HepG2 (cell line): ENCODE data around the gene EFNA3. TPM values are rescaled to one million over a fixed set of nuclear protein-coding genes. Genes with fewer than 3 reads are reported as not detected.
A peak's percentile ranks its signal among the peaks of the same experiment; 100 is the strongest.

Source experiments
- DRAP1 ChIP-seq: IDR thresholded peaks from 2 replicates; pipeline ENCODE4 v1.6.1; 2016; ENCODE audit warnings: missing genetic modification reagents, missing compliant biosample characterization
- FLYWCH1 ChIP-seq: sonication (generic); formaldehyde crosslinking; IDR thresholded peaks from 2 replicates; pipeline ENCODE4 v1.8.1; 2023; ENCODE audit warnings: mild to moderate bottlenecking, missing genetic modification reagents
- FOSL1 ChIP-seq: sonication (generic); formaldehyde crosslinking; IDR thresholded peaks from 2 replicates; pipeline ENCODE4 v1.9.0; 2021; ENCODE audit warnings: missing genetic modification reagents, borderline replicate concordance
- HMGXB3 ChIP-seq: sonication (generic); formaldehyde crosslinking; IDR thresholded peaks from 2 replicates; pipeline ENCODE4 v1.4.0; 2020; ENCODE audit warnings: missing genetic modification reagents, borderline replicate concordance
- HOXA7 ChIP-seq: sonication (generic); formaldehyde crosslinking; IDR thresholded peaks from 2 replicates; pipeline ENCODE4 v1.8.1; 2022; ENCODE audit warnings: mild to moderate bottlenecking, missing genetic modification reagents, moderate library complexity
- KDM1A ChIP-seq: IDR thresholded peaks from 2 replicates; pipeline ENCODE4 v1.6.1; 2016; ENCODE audit warnings: missing compliant biosample characterization
- MED8 ChIP-seq: sonication (generic); formaldehyde crosslinking; IDR thresholded peaks from 2 replicates; pipeline ENCODE4 v1.8.1; 2023; ENCODE audit warnings: mild to moderate bottlenecking, missing genetic modification reagents; ENCODE audit not compliant: insufficient replicate concordance
- MLLT10 ChIP-seq: sonication (generic); formaldehyde crosslinking; IDR thresholded peaks from 2 replicates; pipeline ENCODE4 v1.4.0; 2020; ENCODE audit warnings: missing genetic modification reagents
- MXI1 ChIP-seq: IDR thresholded peaks from 3 replicates; pipeline ENCODE4 v1.6.1; 2012; ENCODE audit warnings: low read depth, low read length, inconsistent platforms, borderline replicate concordance
- PCBP1 ChIP-seq: fragments of 200-400 bp; formaldehyde crosslinking; IDR thresholded peaks from 2 replicates; pipeline ENCODE4 v1.6.1; 2017; ENCODE audit warnings: mild to moderate bottlenecking, low read depth, low read length, borderline replicate concordance
- PHF20 ChIP-seq: sonication (generic); formaldehyde crosslinking; IDR thresholded peaks from 2 replicates; pipeline ENCODE4 v1.5.0; 2020; ENCODE audit warnings: mild to moderate bottlenecking, missing genetic modification reagents
- PPARG ChIP-seq: conservative IDR thresholded peaks from 2 replicates; pipeline ENCODE4 v1.6.1; 2016; ENCODE audit warnings: missing biosample characterization, missing genetic modification reagents
- REXO4 ChIP-seq: sonication (generic); formaldehyde crosslinking; IDR thresholded peaks from 2 replicates; pipeline ENCODE4 v1.8.0; 2022; ENCODE audit warnings: missing genetic modification reagents, mild to moderate bottlenecking, borderline replicate concordance
- SALL2 ChIP-seq: sonication (generic); formaldehyde crosslinking; IDR thresholded peaks from 2 replicates; pipeline ENCODE4 v1.8.1; 2023; ENCODE audit warnings: mild to moderate bottlenecking, missing genetic modification reagents, inconsistent platforms
- SNRNP70 ChIP-seq: fragments of 200-400 bp; formaldehyde crosslinking; IDR thresholded peaks from 2 replicates; pipeline ENCODE4 v1.6.1; 2017; ENCODE audit warnings: mild to moderate bottlenecking, low read depth, low read length, moderate library complexity
- SP140L ChIP-seq: sonication (generic); formaldehyde crosslinking; IDR thresholded peaks from 2 replicates; pipeline ENCODE4 v1.4.0; 2020; ENCODE audit warnings: missing genetic modification reagents, borderline replicate concordance
- SP5 ChIP-seq: IDR thresholded peaks from 2 replicates; pipeline ENCODE4 v1.6.1; 2016; ENCODE audit warnings: low read depth, borderline replicate concordance
- THAP7 ChIP-seq: sonication (generic); formaldehyde crosslinking; IDR thresholded peaks from 2 replicates; pipeline ENCODE4 v1.8.1; 2023; ENCODE audit warnings: mild to moderate bottlenecking, missing genetic modification reagents
- ZC3H4 ChIP-seq: sonication (generic); formaldehyde crosslinking; IDR thresholded peaks from 2 replicates; pipeline ENCODE4 v1.4.0; 2020; ENCODE audit warnings: missing genetic modification reagents, borderline replicate concordance
- ZIK1 ChIP-seq: sonication (generic); formaldehyde crosslinking; IDR thresholded peaks from 2 replicates; pipeline ENCODE4 v1.5.0; 2020; ENCODE audit warnings: mild to moderate bottlenecking, low read depth, missing genetic modification reagents, borderline replicate concordance
- ZMYM3 ChIP-seq: sonication (generic); formaldehyde crosslinking; IDR thresholded peaks from 2 replicates; pipeline ENCODE4 v1.5.1; 2020; ENCODE audit warnings: mild to moderate bottlenecking, missing genetic modification reagents
- ZNF121 ChIP-seq: sonication (generic); formaldehyde crosslinking; IDR thresholded peaks from 2 replicates; pipeline ENCODE4 v1.5.0; 2020; ENCODE audit warnings: mild to moderate bottlenecking, missing genetic modification reagents
- ZNF263 ChIP-seq: sonication (generic); formaldehyde crosslinking; IDR thresholded peaks from 2 replicates; pipeline ENCODE4 v1.4.0; 2020; ENCODE audit warnings: missing genetic modification reagents
- ZNF496 ChIP-seq: sonication (generic); formaldehyde crosslinking; IDR thresholded peaks from 2 replicates; pipeline ENCODE4 v1.8.1; 2023; ENCODE audit warnings: mild to moderate bottlenecking, moderate library complexity, missing genetic modification reagents; ENCODE audit not compliant: insufficient replicate concordance
- ZNF660 ChIP-seq: sonication (generic); formaldehyde crosslinking; IDR thresholded peaks from 2 replicates; pipeline ENCODE4 v1.5.1; 2020; ENCODE audit warnings: mild to moderate bottlenecking, low read depth, missing genetic modification reagents, borderline replicate concordance
- ZNF780A ChIP-seq: sonication (generic); formaldehyde crosslinking; IDR thresholded peaks from 2 replicates; pipeline ENCODE4 v1.8.0; 2022; ENCODE audit warnings: mild to moderate bottlenecking, missing genetic modification reagents, moderate library complexity
- polyA plus RNA-seq, 8 experiments: library from polyadenylated mRNA; depleted of rRNA in 3 of 8; stranded (reverse) in 7 of 8; unstranded in 1 of 8; fragments of >200 nt; fragmentation: Illumina TruSeq in 4 of 8; extraction: Trizol in 4 of 8; gene quantifications; 2 replicates each; pipeline versions ENCODE4 v1.2.1 to v1.2.3, GENCODE V29; 2011 to 2016; ENCODE audit warnings: low read depth in 4 of 8, missing spikeins in 1 of 8, mixed read lengths in 1 of 8; ENCODE audit not compliant: insufficient read depth in 1 of 8
- total RNA-seq, 5 experiments: library from RNA; depleted of rRNA; stranded (reverse); fragments of >200 nt; fragmentation: Illumina TruSeq; extraction: Trizol; gene quantifications; 2 replicates each; pipeline ENCODE4 v1.2.3, GENCODE V29; 2016; ENCODE audit warnings: low read depth in 1 of 5

Gene EFNA3
- total and polyA plus RNA-seq, 2 of the 13 experiments (the other 11 are each of a cell fraction or from before 2014, with no cell fraction given) = 1.0 to 5.7 TPM

GRCh38 chr1:155135415-155136028 is 56.9 kb downstream of the EFNA3 start, which contains the start of gene SLC50A1 (continued):
- TF ChIP-seq SALL2 (CRISPR knock-in tag) (no peak), REXO4 (CRISPR knock-in tag) (no peak), THAP7 (CRISPR knock-in tag) (no peak), KDM1A (no peak), MED8 (CRISPR knock-in tag) (peak; percentile 17), ZNF660 (CRISPR knock-in tag) (no peak), ZIK1 (CRISPR knock-in tag) (0 out of 2 replicates have a peak, but pooled peaks have one; percentile 10), DRAP1 (CRISPR knock-in tag) (no peak), ZNF263 (CRISPR knock-in tag) (no peak), SNRNP70 (no peak), FLYWCH1 (CRISPR knock-in tag) (no peak), SP140L (CRISPR knock-in tag) (no peak), ZNF496 (no peak), HOXA7 (CRISPR knock-in tag) (no peak), ZC3H4 (CRISPR knock-in tag) (no peak), SP5 (peak; percentile 79), FOSL1 (CRISPR knock-in tag) (no peak), ZNF780A (CRISPR knock-in tag) (0 out of 2 replicates have a peak, but pooled peaks have one; percentile 45), PPARG (CRISPR knock-in tag) (0 out of 2 replicates have a peak, but pooled peaks have one; percentile 24), ZNF121 (no peak), ZMYM3 (CRISPR knock-in tag) (no peak), PHF20 (CRISPR knock-in tag) (no peak), MLLT10 (CRISPR knock-in tag) (no peak), PCBP1 (no peak), MXI1 (peak; percentile 53; the same call in 1 of the 3 replicates), HMGXB3 (CRISPR knock-in tag) (peak; percentile 42; the same call in 1 of the 2 replicates)
